ENCODE data around the gene RETNLB.

RETNLB gene

GRCh38 chr3:108744762-108745161 is 12.4 kb downstream of the RETNLB start:
- H4K20me1 ChIP-seq (ENCODE audit: low read depth, low read length): no peaks in the 10 kb centered on the region
- TF ChIP-seq CTCF (IDR thresholded peaks at IDR 0.05; ENCODE audit: insufficient read depth, low read length, poor library complexity, severe bottlenecking) (no peak), EZH2phosphoT487 (conservative IDR thresholded peaks at IDR 0.05; ENCODE audit: low read length) (no peak)
- no peak overlapping the region for H3K27ac ChIP-seq (ENCODE audit: low read depth, low read length)
- no peaks in the 10 kb centered on the region for H3K36me3 ChIP-seq (ENCODE audit: low read length)
- H3K4me3 ChIP-seq (ENCODE audit: insufficient read depth, low read length, poor library complexity, severe bottlenecking): no peak overlapping the region
- no peaks in the 10 kb centered on the region for H3K9me2 ChIP-seq (replicated peaks; ENCODE audit: insufficient read depth, low read length)
- no peak overlapping the region for H3K4me2 ChIP-seq (ENCODE audit: low read depth, low read length, poor library complexity, severe bottlenecking)
- no peaks in the 10 kb centered on the region for H3K27me3 ChIP-seq (ENCODE audit: low read length)
- H2AFZ ChIP-seq (ENCODE audit: low read depth, low read length, severe bottlenecking): no peak overlapping the region
- H3K9me3 ChIP-seq (ENCODE audit: insufficient read depth, low read length): no peaks in the 10 kb centered on the region
- no peaks in the 10 kb centered on the region for H3F3A ChIP-seq (ENCODE audit: insufficient read depth)
- H3K79me2 ChIP-seq (ENCODE audit: insufficient read depth, low read length): no peaks in the 10 kb centered on the region
- H3K9ac ChIP-seq (ENCODE audit: low read length): no peak overlapping the region

- Histone ChIP-seq H3K4me3 (ENCODE audit: insufficient read depth, low read length, poor library complexity, severe bottlenecking) (no peak overlapping the region), H3K9me3 (ENCODE audit: insufficient read depth, low read length) (no peaks in the 10 kb centered on the region), H4K20me1 (ENCODE audit: low read depth, low read length) (no peaks in the 10 kb centered on the region), H3K4me2 (ENCODE audit: low read depth, low read length, poor library complexity, severe bottlenecking) (no peak overlapping the region), H3K27me3 (ENCODE audit: low read length) (no peaks in the 10 kb centered on the region), H3K79me2 (ENCODE audit: insufficient read depth, low read length) (no peaks in the 10 kb centered on the region), H3K9me2 (replicated peaks; ENCODE audit: insufficient read depth, low read length) (no peaks in the 10 kb centered on the region), H3K27ac (ENCODE audit: low read depth, low read length) (no peak overlapping the region), H2AFZ (ENCODE audit: low read depth, low read length, severe bottlenecking) (no peak overlapping the region), H3F3A (ENCODE audit: insufficient read depth) (no peaks in the 10 kb centered on the region), H3K36me3 (ENCODE audit: low read length) (no peaks in the 10 kb centered on the region), H3K9ac (ENCODE audit: low read length) (no peak overlapping the region)
- TF ChIP-seq CTCF (IDR thresholded peaks at IDR 0.05; ENCODE audit: insufficient read depth, low read length, poor library complexity, severe bottlenecking) (no peak), EZH2phosphoT487 (conservative IDR thresholded peaks at IDR 0.05; ENCODE audit: low read length) (no peak)
Observed at GRCh38 chr3:108742929-108743328, 14.3 kb downstream of the RETNLB start.

GRCh38 chr3:108736821-108737220 is 20.4 kb downstream of the RETNLB start:
- Histone ChIP-seq H3K27ac (ENCODE audit: low read depth, low read length) (no peak overlapping the region), H3K4me3 (ENCODE audit: insufficient read depth, low read length, poor library complexity, severe bottlenecking) (no peak overlapping the region), H3F3A (ENCODE audit: insufficient read depth) (no peaks in the 10 kb centered on the region), H2AFZ (ENCODE audit: low read depth, low read length, severe bottlenecking) (no peak overlapping the region), H3K9me2 (replicated peaks; ENCODE audit: insufficient read depth, low read length) (no peaks in the 10 kb centered on the region), H3K27me3 (ENCODE audit: low read length) (no peaks in the 10 kb centered on the region), H3K4me2 (ENCODE audit: low read depth, low read length, poor library complexity, severe bottlenecking) (no peak overlapping the region), H3K36me3 (ENCODE audit: low read length) (no peaks in the 10 kb centered on the region), H3K9me3 (ENCODE audit: insufficient read depth, low read length) (no peaks in the 10 kb centered on the region), H4K20me1 (ENCODE audit: low read depth, low read length) (no peaks in the 10 kb centered on the region), H3K79me2 (ENCODE audit: insufficient read depth, low read length) (no peaks in the 10 kb centered on the region), H3K9ac (ENCODE audit: low read length) (no peak overlapping the region)
- no peak for TF ChIP-seq EZH2phosphoT487 (conservative IDR thresholded peaks at IDR 0.05; ENCODE audit: low read length)
- TF ChIP-seq CTCF (IDR thresholded peaks at IDR 0.05; ENCODE audit: insufficient read depth, low read length, poor library complexity, severe bottlenecking): no peak
